Activated T-helper 9 cell treated with anti-CD3 and anti-CD28 coated beads, Interleukin-2, amount 50 U/mL, for 16 hours (primary cell): Measurements from ENCODE around the gene PRKCB.
"Not testable (repeated sequence)": the region's sequence is repeated elsewhere in the genome, so short reads cannot be mapped to it uniquely, and the experiment has no call there.

ENCODE experiments used
- DNase-seq: peaks from one replicate; pipeline ENCODE4 v3.0.0-alpha.2; 2020; ENCODE audit warnings: low read depth

The PRKCB gene

DNA sequence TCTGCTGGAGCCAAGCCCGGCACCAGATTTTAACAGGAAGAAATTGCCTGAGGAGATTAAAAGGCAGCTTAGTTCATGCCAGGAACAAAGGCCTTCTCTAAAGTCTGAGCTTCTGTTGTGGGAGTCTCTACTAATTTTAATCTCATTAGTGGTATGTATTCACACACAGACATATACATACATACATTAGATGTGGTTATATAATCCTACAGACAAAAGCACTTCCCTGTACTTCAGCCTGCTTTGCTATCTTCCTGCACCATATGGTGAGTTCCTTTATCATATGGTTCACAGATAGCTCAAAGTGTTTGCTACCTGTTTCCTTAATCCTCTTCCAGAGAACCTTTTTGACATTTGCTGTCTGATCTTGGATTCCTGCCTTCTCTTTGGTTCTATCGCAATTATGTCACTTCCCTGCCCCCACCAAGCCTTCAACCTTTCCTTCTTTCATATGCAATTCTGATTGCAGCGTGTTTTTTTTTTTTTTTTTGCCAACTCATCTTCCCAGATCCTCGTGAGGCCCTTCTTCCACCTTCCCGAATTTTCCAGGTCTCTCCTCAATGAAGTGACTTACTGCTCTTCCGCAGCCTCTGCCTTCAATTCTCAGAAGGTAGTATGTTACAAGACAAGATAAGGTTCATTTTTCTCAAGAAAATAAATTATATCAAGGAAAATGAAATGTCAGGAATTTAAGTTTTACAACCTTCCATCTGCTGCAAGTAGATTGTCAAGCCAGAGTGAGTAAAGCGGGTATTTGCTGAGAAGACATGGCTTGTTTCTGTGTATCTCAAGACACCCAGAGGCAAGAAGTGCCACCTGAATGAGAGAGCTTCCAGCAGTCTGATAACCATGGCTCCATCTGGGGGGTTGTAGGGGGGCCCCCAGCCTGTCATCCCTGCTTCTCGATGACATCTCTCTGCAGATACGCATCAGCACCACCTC lies 300.1 kb downstream of the PRKCB start:
- DNase-seq: no peak

DNA sequence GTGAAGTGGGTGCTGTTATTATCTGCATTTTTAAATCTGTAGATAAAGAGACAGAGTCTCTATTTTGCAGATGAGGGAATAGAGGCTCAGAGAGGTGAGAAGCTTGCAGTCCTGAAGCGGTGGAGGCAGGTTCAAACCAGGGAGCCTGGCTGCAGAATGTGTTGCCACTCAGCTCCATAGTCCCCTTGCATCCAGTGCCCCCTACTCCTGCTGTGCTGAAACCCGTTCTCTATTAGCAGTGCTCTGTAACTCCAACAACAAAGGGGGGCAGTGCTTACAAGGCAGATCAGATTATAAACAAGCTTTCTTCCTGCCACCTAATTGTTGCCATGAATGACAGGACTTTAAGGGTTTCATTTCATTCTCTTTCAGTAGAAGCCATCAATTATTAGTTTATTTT lies 302.2 kb downstream of the PRKCB start:
- no peak for DNase-seq

DNA sequence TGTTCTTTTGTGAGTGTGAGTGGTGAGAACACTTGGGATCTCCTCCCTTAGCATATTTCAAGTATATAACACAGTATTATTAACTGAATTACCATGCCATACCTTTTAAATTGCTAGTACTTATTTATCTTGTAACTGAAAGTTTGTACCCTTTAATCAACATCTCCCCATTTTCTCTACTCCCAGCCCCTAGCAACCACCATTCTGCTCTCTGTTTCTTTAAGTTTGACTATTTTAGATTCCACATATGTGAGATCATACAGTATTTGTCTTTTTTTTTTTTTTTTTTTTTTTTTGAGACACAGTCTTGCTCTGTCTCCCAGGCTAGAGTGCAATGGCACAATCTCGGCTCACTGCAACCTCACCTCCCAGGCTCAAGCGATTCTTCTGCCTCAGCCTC lies 302.8 kb downstream of the PRKCB start:
- DNase-seq: no peak

DNA sequence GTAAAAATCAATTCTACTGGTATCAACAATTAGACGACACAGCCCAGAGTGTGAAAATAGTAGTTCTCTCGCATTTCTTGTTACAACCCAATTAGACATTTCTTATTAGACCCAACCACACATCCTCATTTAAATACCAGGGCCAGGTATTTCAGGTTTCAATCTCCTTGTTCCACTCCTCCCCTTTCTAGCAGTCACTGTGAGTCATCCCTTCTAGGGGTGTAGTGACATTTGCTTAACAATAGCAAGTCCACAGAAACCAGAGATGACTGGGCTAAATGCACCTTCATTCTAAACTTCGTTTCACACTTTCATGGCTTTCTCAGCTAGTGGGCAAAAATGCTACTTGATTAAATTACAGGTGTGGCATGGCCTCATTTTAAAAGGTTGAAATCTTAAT lies 303.5 kb downstream of the PRKCB start:
- no peak for DNase-seq

DNA sequence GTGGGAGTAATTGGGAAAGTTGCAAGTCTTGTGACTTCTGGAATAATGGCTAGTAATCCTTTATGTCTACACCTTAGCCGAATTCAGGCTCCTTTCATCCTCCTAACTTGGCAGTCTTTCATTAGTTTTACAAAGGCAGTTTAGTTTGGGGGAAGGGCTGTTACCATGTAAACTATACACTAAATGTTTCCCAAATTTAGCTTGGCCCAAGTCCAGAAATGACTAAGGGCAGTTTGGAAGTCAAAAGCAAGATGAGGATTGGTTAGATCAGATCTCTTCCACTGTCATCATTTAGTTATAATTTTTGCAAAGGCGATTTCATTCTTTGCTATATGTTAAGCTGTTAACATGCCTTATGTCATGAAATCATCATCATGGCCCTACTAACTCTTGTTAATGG lies 304.9 kb downstream of the PRKCB start:
- DNase-seq: no peak

DNA sequence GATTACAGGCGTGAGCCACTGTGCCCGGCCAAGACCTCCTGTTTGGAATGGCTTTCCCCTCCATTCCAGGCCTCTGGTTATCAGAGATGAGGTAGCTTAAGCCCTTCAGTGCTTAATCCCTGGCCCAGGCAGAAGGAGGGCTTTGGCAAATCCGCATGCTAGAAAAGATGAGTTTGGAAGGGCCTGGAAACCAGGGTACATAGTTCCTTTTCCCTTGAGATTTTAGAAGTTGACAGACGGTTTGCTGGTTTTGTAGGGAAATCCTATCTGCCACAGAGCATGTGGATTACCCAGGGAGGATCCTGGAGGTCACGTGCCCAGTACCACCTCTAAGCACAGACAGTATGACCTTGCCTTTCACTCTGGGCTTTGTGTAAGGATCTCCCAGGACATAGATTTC lies 305.7 kb downstream of the PRKCB start:
- no peak for DNase-seq

DNA sequence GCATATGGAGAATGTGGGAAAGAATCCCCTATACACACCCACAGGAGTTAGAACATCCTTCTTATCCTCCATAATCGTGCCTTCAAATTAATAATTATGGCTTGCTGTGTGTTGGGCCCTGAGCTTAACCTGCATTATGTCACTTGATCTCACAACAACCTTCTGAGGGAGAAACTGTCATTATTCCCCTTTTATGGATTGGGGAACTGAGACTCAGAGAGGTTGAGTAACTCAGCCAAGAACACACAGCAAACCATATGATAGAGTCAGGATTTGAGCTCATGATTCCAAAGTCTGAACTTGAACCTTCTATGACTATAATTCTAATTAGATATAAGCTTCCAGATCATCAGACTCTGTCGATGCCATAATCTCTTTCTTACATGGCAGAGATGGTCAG lies 306.1 kb downstream of the PRKCB start:
- no peak for DNase-seq

DNA sequence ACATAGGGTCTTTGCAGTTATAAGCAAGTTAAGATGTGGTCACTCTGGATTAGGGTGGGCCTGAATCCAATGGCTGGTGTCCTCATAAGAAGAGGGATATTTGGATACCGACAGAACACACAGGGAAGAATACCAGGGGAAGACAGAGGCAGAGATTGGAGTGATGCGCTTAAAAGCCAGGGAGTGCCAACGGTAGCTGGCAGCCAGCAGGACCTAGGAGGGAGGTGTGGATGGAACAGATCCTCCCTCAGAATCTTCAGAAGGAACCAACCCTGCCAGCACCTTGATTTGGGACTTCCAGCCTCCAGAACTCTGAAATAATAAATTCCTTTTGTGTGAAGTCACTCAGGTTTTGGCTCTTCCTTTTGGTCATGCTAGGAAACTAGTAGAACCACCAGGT lies 310.1 kb downstream of the PRKCB start:
- DNase-seq: no peak

DNA sequence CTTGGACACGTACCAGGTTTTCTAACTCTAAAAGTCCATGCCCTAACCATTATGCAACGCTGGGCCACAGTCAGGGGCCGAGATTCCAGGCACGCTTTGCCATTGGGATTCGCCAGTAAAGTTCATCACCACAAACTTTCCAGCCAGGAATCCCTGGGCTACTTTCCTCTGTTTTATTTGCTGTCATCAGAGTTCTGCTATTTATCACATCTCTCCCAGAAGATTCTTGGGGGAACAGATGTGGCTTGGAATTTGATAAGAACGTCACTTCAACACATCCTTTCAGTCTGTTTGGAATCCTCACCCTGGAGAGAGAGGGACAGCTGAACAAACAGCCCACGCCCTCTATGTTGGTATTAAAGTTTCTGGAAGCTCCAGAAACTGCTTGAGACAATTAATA lies 310.7 kb downstream of the PRKCB start:
- DNase-seq: no peak

DNA sequence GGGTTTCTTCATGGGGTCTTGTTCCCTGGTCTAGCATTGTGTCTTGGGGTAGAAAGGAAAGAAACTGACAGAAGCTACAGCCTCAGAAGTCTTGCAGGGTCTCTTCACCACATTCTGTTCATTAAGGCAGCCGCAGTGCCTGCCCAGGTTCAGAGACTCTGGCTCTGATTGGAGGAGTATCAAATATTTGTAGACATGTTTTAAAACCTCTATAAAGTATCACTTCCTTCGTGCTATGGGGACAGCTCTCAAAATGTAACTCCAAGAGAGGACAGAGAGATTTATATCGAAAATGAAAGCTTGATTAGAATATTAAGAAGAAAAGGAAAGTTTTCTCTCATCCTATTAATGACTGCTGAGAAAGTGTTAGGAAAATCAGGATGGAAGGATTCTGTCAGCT lies 313.3 kb downstream of the PRKCB start:
- no peak for DNase-seq

DNA sequence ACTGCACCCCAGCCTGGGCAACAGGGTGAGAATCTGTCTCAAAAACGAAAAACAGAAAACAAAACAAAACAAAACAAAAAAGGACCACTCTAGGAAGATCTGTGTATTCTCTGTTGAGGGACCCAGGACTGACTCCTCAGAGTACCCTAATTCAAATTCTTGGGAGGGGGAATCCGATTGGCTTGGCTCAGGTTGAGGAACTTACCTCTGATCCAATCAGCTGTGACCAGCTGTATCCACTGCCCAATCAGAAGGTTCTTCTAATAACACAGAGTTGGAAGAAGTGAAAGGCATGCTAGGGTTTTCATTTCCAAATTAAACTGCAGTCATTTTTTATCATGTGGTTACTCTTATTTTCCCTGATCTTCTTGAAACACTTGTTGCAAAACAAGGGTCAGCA lies 314.5 kb downstream of the PRKCB start:
- no peak for DNase-seq

DNA sequence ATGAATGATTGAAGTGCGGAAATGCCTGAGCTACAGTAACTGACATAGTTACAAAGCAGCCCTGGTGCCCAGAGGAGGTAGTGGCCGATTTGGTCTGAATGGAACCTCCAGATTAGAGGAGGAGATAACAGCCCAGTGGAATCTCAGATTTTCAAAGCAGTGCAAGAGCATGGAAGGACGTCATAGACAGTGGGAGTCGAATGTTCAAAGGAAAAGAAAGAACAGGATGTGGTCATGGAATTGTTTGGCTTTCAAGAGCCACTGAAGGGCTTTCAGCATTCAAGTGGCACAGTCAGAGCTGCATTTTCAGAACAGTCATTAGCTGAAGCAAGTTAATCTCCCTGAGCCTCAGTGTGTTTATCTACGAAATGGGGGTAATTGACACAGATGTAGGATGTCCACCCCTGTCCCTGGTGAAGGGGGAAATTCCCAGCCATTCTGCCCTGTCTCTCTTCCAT lies 315.7 kb downstream of the PRKCB start:
- no peak for DNase-seq

DNA sequence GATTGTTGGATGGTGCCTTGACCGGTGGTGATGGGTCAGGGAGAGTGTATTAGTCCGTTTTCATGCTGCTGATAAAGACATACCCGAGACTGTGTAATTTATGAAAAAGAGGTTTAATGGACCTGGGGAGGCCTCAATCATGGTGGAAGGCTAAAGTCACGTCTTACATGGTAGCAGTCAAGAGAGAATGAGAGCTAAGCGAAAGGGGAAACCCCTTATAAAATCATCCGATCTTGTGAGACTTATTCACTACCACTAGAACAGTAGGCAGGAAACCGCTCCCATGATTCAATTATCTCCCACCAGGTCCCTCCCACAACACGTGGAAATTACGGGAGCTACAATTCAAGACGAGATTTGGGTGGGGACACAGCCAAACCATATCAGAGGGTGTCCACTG lies 316.3 kb downstream of the PRKCB start:
- not testable (repeated sequence) for DNase-seq

DNA sequence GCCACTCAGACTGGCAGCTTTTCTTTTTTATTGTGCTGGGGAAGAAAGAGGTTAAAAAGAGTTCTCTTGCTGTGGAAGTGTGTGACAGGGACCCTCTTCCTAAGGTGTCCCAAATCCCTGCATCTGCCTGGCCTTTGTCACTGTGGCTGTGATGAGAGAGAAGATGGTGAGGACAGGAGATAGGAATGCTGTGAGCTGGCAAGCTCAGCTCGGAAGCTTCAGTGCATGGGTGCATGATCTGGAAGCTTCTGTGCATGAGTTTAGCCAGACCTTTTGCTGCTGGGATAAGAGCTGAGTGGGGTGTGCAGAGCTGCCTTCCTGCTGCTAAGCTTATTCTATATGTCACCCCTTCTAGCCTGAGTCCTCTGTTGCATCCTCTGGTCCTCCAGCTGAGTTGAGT lies 317.0 kb downstream of the PRKCB start:
- no peak for DNase-seq

DNA sequence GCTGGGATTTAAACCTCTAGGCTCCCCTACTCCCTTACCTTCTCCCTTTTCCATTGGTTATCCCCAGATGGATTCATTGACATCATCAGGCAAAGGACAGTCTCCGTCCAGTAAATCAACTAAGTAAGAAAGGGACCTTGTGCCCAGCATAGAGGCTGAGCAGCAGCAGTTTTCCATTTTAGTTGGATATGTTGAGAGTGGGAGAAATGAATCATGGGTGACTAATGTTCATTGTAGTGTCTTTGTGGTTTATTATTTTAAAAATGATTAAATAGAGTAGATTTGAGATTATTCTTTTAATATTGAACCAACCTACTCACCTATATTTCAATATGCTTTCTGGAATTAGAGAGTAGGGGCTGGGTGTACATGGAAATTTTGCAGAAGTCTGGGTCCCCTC lies 321.0 kb downstream of the PRKCB start:
- no peak for DNase-seq

DNA sequence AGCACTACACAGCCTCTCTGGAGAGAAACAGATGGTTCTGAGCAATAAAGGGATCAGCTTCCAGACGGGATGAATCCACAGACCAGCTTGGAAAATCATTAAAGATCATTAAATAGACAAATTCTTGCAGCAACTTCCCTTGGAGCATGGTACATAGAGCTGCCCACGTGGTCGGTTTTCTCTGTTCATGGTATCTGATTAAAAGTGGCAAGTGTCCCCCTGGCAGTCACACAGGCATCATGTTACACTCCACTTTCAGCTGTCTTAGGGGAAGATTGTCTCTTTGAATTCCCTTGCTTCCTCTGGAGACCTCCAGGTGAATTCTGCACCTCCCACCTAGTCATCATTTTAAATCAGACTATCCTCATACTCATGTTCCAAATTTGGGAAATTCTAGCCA lies 328.2 kb downstream of the PRKCB start:
- no peak for DNase-seq

DNA sequence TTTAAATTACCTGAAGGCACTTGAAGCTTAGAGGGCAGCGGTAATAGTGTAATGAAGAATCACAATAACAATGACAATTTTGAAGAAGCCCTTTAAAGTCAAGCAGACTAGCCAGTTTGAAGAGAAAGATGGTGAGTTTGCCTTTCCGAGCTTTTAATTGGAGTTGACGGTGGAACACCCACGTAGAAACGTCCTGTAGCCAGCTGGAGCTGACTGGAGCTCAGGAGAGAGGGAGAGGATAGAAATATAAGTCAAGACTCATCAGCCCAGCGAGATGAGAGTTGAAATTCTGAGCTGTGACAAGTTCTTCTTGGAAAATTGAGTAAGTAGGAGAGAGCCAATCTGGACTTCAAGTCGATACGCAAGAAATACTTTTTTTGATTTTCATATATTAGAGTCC lies 328.6 kb downstream of the PRKCB start:
- no peak for DNase-seq

DNA sequence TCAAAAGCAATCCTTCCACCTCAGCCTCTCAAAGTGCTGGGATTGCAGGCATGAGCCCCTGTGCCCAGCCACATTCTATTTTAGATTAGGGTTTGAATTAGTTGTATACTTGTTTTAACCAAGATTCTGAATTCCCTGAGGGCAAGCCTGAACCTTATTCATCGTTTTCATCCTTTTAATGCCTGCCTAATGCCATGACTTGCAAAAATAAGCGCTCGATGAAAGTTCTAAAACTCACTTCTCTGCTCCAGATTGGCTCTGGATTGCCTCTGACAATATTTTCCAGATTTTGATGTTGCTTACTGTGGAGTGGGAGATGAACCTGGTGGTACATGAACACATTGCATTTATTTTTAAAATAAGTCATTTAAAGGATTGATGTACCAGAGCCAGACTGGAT lies 329.5 kb downstream of the PRKCB start:
- no peak for DNase-seq

DNA sequence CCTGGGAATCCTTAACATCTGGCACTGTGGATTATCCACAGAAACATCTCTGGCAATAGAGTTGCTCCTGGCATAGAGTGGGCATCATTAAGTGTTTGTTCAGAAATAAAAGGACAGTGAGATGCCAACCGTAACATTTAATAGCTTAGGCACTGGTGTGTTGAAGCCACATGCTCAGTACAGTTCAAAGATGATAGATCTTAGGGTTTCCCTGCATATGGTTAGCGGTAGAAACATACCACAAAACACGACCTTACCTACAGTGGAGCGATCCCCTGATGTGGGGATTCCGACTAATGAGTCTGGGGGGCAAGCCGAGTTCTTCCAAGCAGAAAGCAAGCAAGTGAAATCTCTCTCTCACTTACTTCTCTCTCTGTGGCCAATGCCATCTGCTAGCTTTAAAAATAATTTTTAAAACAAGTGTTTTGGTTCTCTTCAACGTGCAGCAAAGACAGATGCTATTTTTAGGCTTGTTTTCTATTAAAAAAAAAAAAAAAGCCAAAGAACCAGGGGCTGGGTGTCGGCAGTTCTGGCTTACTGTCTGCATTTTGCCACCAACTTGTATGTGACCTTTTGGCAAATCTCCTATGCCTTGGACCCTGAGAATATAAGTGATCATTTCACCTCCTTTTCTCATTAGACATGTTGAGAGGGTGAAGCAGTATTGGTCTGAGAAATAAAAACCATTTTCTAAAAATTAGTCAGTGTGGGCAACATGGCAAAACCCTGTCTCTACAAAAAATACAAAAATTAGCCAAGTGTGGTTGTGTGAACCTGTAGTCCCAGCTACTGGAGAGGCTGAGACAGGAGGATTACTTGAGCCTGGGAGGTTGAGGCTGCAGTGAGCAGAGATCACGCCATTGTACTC lies 331.1 kb downstream of the PRKCB start:
- no peak for DNase-seq

DNA sequence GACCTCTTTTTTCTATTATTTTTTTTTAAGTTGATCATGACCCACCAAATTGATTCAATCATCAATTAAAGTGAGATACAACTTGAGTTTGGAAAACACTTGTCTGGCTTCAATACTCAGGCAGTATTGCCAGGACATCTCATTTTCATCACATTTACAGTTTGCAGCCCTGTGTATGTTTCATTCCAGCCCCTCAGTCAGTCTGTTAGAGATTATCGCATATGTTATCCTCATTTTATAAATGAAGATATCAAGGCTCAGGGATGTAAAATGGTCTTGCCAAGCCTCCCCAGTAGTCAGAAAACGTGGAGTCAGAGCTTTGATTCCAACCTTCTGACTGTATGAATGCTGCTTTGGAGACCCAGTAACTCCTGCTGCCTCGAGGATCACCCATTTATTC lies 333.1 kb downstream of the PRKCB start:
- no peak for DNase-seq

DNA sequence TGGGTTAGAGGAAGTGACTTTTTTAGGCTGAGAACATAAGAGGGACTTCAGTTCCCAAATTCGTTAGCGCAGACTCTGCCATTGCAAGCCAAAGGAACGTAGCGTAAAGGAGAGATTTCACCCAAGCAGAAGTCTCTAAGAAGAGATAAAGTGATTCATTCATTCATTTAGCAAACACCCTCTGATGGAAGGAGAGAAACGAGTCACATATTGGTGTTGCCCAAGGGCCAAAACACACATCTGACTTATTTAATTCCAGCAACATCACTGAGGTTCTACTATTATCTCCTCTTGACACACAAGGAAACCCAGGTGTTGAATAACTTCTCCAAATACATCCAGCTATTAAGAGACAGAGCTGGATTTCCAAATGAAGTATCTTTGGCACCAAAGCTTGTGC lies 334.6 kb downstream of the PRKCB start:
- no peak for DNase-seq

DNA sequence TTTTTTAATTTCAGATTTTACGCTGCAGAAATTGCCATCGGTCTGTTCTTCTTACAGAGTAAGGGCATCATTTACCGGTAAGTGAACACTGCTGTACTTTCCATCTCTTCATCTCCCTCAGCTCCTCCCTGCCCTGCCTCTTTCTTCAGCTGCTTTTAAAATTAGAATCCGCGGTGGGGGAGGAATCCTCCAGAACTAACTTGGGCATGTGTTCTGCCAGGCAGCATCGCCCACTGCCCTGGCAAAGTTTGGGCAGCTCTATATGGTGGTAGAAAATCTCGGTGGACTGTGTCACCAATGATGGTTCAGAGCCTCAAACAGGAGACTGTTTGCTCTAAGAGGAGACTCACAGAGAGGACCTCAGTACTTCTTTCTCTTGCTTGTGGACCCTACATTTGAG lies 338.7 kb downstream of the PRKCB start:
- no peak for DNase-seq

DNA sequence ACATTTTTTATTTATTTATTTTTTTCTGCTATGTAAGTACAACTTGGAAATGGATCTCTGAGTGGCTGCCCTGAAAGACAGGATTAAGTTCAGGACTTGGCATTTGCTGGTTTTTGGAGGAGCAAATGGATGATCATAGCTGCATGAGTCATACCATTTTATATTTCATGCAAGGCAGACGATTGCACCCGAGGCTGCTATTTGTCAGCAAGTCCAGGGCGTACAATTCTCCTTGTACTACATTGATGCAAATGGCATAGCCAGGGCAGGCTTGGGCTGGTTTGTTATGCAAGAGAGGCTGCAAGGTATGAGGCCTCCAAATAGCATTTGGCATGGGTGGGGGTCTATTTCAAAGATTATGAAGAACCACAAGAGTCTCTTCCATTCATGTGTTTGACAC lies 339.2 kb downstream of the PRKCB start:
- no peak for DNase-seq
